ENCODE data around the gene RPTOR.
"Not testable (repeated sequence)": the region's sequence is repeated elsewhere in the genome, so short reads cannot be mapped to it uniquely, and the experiment has no call there.

Gene RPTOR

DNA sequence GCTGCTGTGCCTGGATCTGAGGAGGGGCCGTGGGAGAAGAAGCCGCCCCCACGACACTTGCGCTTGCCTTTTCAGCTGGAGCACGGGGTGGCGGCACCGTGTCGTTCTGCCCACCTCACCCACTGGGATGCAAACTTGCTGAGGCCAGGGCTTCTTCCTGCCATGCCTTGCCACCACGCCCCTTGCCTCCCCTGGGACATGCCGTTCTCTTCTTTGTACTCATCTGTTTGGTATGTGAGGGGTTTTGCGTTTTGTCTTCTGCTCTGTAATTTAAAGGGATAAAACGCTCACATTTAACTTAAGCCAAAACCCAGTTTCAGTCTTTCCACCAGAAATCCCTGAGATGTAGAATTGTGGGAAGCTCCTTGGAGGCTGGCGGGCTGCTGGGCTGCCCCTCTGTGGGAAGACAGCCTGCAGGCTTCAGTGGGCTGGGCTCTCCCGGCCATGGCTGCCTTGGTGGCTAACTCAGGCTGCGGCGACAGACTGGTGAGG lies 180.2 kb downstream of the RPTOR start:
- no peak for DNase-seq

DNA sequence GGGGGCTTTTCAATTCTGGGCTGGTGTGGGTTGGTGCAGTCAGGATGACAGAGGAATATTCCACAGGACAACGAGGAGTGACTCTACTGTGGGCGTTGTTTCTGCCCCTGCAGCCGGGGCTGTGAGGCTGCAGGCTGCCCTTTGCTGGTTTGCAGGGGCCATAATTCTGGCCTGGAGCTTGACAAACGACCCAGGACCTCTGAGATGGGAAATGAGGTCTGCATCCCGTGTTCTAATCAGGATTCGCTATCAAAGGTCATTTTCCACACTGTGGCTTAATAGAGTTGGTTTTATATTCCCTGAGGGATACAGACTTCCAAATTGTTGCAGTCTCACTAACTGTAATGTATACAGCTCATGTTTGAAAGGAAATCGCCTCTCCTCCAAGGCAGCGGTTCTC lies 180.9 kb downstream of the RPTOR start:
- no peak for DNase-seq

DNA sequence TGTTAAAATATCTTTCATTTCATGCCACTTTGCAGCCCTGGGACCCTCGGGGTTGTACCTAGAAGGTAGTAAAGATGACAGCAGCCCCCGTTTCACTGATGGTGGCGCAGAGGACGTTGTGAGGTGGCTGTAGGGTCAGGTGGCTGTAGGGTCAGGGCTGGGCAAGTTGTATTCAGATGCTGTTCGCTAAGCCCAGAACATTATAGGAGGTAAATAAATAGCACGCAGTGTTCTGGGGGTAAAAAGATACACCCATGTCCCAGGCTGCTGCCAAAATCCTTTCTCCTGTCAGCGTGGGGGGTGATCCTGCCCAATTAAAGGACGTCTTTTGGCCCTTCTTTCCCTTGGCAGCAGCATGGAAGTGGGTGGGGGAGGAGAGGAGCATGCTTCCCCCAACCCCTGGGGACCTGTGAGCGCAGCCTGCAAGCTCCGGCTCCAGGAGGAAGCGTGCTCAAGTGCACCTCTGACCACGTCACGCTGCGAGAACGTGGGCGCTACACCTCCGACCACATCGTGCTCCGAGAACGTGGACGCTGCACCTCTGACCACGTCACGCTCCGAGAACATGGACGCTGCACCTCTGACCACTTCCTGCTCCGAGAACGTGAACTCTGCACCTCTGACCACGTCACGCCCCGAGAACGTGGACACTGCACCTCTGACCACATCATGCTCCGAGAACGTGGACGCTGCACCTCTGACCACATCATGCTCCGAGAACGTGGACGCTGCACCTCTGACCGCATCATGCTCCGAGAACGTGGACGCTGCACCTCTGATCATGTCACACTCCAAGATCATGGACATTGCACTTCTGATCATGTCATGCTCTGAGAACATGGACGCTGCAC lies 182.1 kb downstream of the RPTOR start:
- DNase-seq, result no peak

DNA sequence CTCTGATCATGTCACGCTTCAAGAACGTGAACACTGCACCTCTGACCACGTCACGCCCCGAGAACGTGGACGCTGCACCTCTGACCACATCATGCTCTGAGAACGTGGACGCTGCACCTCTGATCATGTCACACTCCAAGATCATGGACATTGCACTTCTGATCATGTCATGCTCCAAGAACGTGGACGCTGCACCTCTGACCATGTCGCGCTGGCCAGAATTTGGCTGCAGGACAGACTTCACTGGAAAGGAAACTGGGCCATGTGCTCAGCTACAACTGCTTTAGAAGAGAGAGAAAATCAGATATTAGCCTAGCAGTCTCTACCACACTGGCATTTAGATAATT lies 182.7 kb downstream of the RPTOR start:
- no peak for DNase-seq

DNA sequence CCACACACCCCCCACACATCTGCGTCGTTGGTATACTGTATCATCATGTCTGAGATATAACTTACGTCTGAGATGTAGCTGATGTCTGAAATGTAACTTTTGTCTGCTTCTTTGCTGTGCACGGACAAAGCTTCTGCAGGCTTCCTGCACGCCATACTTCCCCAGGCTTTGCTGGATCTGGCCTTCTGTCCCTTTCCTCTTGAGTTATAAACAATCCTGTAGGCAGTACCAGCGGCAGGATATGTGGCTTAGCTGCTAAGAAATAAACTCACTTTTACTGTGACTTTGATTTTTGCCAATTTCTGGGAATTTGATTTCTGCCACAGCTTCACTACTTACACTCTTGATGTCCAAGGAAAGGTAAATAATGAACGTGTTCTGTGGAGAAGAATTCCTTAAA lies 184.4 kb downstream of the RPTOR start:
- DNase-seq, result no peak

DNA sequence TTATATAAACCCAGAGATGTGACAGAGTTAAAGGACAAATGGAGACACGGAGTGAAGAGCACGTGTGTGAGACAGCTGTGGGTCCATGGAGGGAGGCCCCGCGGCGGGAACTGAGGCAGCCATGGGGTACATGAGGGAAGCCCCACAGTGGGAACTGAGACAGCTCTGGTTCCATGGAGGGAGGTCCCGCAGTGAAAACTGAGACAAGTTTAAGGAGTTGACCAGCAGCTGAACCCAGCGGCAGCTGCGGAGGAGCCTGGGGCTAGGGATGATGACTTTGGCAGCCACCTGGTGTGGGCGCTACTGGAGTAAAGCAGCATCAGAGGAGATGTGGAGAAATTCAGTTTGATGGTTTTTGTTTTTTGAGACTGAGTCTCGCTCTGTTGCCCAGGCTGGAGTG lies 185.1 kb downstream of the RPTOR start:
- DNase-seq, result peak in 1 of 3 experiments; percentile 61

DNA sequence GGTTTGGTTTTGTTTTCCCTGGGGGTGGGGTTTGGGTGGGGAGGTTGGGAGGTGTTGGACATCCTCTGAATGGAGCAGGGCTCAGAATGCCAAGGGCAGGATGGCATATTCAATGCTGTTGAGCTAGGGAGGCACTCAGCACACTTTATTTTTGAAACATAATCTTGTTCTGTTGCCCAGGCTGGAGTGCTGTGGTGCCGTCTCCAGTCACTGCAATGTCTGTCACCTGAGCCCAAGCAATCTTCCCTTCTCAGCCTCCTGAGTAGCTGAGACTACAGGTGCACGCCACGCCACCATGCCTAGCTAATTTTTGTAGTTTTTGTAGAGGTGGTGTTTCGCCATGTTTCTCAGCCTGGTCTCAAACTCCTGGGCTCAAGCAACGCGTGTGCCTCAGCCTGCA lies 186.1 kb downstream of the RPTOR start:
- peak in 1 of 3 experiments; percentile 90 for DNase-seq

DNA sequence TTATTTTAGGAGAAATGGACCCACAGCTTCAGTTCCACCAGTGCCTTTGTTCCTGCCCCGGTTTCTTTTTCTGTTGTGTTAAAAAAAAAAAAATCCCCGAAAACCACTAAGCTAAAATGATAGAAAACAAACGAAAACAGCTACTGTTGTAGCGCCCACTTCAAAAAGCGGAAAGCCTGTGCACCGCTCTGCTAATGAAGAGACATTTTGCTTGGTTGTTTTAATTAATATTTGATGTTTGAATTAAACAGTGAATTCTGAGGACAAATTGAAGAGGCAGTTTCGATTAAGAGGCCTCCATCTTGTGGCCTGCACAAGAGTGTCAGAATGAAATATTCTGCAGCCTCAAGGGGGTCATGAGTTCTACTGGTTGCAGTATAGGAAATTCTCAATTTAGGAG lies 186.7 kb downstream of the RPTOR start:
- peak in 1 of 3 experiments; percentile 28 for DNase-seq

DNA sequence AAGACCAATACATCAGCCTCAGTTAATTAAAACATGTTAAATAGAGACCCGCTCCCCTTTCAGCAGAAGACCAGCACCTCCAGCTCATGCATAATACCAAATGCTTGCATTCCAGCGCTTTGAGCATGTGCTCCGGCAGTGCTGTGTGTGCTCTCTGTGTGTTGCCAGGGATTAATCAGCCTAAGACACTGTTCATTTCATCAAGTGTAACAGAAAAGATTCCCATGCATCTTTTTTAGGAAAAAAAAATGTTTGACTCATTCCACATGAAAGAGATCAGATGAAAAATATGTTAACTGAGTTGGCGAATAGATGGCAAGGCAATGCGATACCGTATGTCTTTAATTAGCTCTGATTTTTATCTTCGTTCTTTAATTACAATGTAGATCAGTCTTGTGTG lies 187.6 kb downstream of the RPTOR start:
- no peak for DNase-seq

DNA sequence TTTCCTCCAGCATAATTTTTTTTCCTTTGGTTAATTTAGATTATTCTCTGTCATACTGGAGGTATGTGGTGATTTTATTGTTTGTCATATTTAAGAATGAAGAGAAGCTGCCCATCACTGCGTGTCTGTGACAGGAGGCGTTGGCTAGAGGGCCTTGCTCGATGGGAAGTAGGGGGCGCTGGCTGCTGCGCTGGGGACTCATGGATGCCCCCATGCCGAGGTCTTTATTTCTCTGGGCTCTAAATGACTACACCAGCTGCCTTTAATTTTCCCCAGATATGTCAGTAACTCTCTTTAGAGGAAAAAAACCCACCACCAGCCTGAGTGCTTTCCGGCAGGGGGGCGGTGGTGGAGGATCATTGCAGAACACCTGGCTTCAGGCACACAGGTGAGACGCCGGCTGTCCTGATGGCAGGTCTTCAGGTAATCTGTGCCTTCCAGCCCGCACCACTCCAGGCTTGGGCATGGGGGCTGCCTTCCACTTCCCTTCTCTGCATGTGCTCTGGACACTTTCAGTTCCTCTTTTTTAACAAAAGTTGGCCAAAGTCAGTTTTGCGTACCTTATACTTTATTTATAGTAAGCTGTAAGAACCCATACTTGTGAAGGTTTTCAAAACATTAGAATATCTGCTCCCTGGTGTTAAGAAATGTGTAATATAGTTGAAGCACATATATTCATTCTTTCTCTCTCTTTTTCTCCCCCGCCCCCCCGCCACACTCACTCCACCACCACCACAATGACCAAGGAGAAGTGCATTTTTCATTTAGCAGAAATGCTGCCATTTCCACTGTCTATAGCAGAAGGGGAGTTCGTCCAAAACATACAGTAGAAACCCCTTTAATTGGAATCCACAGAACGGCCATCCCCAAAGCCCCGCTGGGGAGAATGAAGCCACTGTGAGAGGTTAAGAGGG lies 192.7 kb downstream of the RPTOR start:
- DNase-seq, result peak; percentile 44 to 74 (median 49)

DNA sequence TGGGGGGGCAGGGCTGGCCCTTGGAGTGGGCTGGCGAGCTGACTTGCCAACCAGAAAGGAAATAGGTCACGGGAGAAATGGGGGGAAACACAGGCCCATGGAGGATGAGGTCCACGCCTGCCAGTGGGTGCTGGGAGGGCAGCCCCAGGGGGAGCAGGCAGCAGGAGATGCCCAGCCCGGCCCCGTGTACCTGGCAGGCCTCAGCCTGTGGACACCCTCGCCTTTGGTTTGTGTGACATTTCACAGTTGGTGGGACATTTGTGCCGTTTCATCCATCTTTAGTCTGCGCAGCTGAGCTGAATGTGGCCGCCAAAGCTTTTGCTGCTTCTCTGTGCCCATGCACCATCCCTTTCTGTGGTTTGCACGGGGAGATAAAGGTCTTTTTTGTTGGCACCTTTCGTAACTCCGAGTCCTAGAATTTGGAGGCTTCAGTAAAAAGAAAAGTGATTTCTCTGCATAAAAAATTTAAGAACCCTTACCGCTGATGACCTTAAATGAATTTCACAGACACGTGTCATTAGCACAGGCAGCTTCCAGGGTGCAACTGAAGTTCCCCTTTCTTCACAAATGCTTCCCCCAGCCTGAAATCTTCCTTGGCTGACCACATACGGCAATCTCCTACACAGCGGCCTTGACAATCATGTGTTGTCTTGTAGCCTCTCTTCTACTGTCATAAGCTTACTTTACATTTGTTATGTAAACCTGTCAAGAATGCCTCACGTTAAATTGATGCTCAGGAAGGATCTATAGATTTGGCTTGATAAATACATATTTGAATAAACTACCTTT lies 193.6 kb downstream of the RPTOR start:
- DNase-seq, result no peak

DNA sequence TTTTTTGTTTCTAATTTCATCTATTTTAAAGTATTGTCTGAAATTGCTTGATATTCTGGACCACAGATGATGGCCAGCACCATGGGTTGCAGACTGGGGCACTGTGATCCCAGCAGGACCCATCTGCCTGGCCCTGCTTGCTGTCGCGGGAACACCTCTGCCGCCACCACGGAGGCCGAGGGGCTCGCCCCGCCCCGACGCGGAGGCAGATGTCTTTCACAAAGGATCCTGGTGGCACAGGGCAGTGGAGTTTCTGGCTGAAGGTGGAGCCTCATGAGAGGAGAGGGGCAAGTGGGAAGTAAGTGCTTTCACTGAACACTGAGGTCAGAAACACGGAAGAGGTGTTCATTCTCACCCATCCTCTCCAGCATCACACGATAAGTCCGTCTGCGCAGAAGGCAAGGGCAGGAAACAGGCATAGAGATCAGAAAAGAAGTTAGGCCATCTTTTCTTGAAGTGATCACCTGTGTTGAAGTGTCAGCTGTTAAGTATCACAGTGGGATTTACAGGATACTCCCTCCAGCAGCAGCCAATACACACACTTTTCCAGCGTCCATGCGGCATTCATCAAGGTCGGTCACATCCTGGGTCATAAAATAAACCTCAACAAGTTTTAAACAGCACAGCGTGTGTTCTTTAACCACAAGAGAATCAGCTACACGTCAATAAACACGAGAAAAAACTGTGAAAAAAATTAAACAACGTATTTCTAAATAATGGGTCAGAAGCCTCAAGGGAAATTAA lies 194.5 kb downstream of the RPTOR start:
- peak in 1 of 3 experiments; percentile 78 for DNase-seq

DNA sequence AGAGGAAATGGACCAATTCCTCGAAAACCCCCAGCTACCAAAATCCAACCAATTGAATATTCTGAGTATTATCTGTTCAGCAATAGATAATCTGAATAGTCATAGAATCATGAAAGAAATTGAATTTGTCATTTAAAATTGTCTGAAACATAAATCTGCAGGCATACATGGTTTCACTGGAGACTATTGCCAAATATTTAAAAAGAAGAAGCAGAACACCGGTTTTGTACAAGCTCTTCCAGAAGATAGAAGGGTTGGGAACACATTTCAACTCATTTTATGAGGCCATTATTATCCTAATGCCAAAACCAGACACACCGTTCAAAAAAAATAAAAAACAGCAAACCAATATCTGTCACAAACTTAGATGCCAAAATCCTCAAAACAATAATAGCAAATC lies 195.5 kb downstream of the RPTOR start:
- no peak for DNase-seq

DNA sequence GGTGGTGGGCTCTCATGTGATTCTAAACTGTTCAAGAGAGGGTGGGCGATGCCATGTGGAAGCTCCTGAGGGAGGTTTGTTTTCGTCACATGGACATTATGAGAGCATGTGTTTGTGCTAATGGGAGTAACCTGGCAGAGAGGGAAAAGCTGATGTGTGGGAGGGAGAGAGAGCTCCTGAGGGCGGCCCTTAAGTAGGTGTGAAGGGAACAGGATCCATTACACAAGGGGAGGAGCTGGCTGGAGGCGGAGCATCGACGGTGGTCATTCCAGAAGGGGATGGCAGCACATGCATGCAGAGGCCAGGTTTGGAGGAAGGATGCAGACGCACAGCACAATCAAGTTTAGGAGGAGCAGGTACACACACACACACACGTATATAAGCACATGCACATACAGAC lies 197.5 kb downstream of the RPTOR start:
- peak in 2 of 3 experiments; percentile 8 to 55 for DNase-seq

DNA sequence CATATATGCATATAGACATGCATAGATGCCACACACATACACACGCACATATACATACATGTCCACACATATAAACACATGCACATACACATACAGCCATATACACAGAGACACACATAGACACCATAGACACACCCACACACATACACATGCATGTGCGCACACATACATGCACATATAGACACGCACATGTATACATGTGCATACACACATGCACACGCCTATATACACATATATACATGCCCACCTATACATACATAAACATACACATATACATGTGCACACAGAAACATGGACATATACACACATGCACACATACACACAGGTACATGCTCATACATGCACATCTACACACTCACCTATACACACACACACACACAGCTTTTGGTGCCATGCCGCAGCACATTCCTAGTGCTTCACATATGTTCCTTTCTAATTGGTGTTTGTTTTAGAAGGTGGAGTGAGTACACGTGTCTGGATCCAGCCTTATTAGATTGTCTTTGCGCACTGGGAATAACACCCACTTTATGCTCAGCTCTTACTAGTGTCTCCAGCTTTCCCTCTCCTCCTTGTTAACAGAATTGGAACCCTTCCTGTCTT lies 198.0 kb downstream of the RPTOR start:
- DNase-seq, result peak in 1 of 3 experiments; percentile 50

DNA sequence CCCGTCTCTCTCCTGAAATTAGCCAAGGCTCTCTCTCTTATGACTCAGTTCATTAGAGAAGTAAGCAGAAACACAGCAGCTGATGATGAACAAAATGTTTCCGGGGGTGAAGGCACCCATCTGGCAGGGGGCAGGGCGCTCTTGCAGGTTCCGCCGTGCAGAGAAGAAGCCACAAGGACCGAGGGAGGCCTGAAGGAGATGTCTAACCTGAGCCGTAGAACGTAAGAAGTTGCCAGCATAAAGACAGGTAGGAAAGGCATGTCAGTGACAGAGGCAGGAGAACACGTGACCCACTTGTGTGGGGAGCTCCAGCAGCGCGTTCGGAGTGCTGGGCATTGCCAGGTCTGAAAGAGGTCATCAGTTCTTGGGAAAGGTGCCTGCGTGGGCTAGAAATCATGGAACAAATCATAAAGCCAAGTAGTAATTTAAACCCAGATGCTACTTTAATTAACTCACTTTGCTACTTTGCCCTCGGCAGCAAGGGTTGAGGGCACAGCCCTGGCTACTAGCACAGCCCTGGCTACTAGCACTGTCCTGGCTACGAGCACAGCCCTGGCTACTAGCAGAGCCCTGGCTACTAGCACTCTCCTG lies 198.6 kb downstream of the RPTOR start:
- peak; percentile 20 to 55 (median 50) for DNase-seq

DNA sequence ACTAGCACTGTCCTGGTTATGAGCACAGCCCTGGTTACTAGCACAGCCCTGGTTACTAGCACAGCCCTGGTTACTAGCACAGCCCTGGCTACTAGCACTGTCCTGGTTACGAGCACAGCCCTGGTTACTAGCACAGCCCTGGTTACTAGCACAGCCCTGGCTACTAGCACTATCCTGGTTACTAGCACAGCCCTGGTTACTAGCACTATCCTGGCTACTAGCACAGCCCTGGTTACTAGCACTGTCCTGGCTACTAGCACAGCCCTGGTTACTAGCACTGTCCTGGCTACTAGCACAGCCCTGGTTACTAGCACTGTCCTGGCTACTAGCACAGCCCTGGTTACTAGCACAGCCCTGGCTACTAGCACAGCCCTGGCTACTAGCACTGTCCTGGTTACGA lies 199.3 kb downstream of the RPTOR start:
- DNase-seq, result not testable (repeated sequence)

DNA sequence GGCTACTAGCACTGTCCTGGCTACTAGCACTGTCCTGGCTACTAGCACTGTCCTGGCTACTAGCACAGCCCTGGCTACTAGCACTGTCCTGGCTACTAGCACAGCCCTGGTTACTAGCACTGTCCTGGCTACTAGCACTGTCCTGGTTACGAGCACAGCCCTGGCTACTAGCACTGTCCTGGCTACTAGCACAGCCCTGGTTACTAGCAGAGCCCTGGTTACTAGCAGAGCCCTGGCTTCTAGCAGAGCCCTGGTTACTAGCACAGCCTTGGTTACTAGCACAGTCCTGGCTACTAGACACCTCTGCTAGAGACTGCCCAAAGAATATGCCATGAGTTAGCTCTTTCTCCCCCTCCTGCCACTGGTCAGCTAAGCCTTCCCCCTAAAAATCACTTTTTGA lies 200.1 kb downstream of the RPTOR start:
- not testable (repeated sequence) for DNase-seq

DNA sequence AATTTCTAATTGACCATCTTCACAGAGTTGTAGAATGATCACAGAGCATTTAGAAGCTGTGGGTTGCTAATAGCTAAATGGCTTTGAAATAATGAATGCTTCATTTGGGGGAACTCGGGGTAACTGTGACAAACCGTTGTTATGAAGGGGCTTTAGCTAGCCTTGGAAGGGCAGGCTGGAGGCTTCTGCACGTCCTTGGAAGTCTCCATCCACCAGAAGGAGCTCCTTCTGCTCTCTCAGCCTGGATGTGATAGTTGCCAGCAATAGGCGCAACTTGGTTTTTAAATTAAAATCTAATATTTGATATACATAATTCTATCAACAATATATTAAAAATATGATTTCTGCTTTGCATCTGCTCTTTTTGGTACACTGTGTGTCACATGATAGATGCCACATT lies 200.5 kb downstream of the RPTOR start:
- DNase-seq, result no peak

DNA sequence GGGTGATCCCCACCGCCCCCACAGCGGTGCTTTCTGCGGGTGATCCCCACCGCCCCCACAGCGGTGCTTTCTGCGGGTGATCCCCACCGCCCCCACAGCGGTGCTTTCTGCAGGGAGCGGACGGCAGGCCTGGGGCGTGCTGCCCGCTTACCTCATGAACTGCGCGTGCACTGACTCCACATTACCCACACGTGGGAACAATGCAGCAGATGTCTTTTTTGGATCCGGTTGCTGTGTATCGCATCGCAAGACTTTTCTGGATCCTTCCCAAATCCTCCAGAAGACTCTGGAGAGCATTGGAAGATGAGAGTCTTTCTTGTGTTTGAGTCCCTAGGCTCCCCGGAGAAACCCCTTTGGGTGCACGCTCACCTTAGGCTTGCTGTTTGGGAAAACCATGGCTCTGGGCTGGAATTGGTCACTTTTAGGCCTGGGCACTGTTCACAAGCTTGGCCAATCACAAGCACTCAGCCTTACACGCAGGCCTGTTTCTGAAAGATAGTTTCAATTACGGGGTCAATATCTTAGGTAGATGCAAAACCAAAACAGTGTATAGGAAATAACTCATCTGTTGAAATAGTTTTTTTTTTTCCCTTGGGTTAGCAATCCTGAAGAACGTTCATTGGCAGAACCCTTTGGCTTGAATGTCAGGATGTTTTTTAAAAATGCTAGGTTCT lies 201.8 kb downstream of the RPTOR start:
- no peak for DNase-seq

DNA sequence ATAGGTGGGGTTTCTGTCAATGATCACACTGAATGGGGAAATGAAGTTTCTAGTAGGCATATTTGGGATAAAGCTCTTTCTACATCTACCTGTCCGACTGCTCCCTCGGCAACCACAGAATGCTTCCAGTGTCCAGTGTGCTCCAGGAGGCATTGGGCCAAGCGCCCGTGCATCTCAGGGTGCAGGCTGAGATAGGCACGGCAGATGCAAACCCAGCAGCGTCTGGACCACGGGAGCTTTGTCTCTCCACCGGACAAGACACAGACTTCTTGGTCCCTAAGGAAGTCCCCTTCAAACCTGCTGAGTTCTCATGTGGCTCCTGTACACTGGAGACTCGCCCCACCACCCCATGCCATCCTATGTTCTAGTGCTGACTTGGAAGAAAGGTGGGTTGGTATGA lies 202.8 kb downstream of the RPTOR start:
- no peak for DNase-seq

Data from NCI-H1417 (cell line).